ENCODE results near the gene FARP1.
"Not testable (repeated sequence)": the region's sequence is repeated elsewhere in the genome, so short reads cannot be mapped to it uniquely, and the experiment has no call there.

The FARP1 gene

GRCh38 chr13:98366959-98367358, 224.1 kb downstream of the FARP1 start:
- DNase-seq (ENCODE audit: low spot score), result no peak

- no peak for DNase-seq (ENCODE audit: low spot score)
These were observed 225.1 kb downstream of the FARP1 start for GRCh38 chr13:98368019-98368418.

- not testable (repeated sequence) for DNase-seq (ENCODE audit: low spot score)
These were observed 226.6 kb downstream of the FARP1 start for GRCh38 chr13:98369520-98369919.

- no peak for DNase-seq (ENCODE audit: low spot score)
These were observed 227.4 kb downstream of the FARP1 start for GRCh38 chr13:98370261-98370660.

- no peak for DNase-seq (ENCODE audit: low spot score)
These were observed 228.1 kb downstream of the FARP1 start for GRCh38 chr13:98370806-98371515.

GRCh38 chr13:98371516-98372023, 228.7 kb downstream of the FARP1 start:
- DNase-seq (ENCODE audit: low spot score), result no peak

- no peak for DNase-seq (ENCODE audit: low spot score)
These were observed 230.0 kb downstream of the FARP1 start for GRCh38 chr13:98372876-98373275.

- no peak for DNase-seq (ENCODE audit: low spot score)
These were observed 231.9 kb downstream of the FARP1 start for GRCh38 chr13:98374750-98375149.

- no peak for DNase-seq (ENCODE audit: low spot score)
These were observed 234.9 kb downstream of the FARP1 start for GRCh38 chr13:98377635-98378378.

- DNase-seq (ENCODE audit: low spot score), result no peak
These were observed 241.8 kb downstream of the FARP1 start for GRCh38 chr13:98384739-98385138.

- no peak for DNase-seq (ENCODE audit: low spot score)
These were observed 242.7 kb downstream of the FARP1 start for GRCh38 chr13:98385606-98386005.

- no peak for DNase-seq (ENCODE audit: low spot score)
These were observed 243.7 kb downstream of the FARP1 start for GRCh38 chr13:98386637-98387036.

GRCh38 chr13:98389319-98389718, 246.4 kb downstream of the FARP1 start:
- DNase-seq (ENCODE audit: low spot score), result no peak

GRCh38 chr13:98390086-98390715, 247.3 kb downstream of the FARP1 start:
- DNase-seq (ENCODE audit: low spot score), result no peak

GRCh38 chr13:98393873-98394272, 251.0 kb downstream of the FARP1 start:
- no peak for DNase-seq (ENCODE audit: low spot score)

GRCh38 chr13:98394820-98395510, 252.1 kb downstream of the FARP1 start:
- no peak for DNase-seq (ENCODE audit: low spot score)

- DNase-seq (ENCODE audit: low spot score), result no peak
These were observed 253.3 kb downstream of the FARP1 start for GRCh38 chr13:98396071-98396710.

- no peak for DNase-seq (ENCODE audit: low spot score)
These were observed 254.3 kb downstream of the FARP1 start for GRCh38 chr13:98397221-98397620.

GRCh38 chr13:98397861-98398260, 255.0 kb downstream of the FARP1 start:
- DNase-seq (ENCODE audit: low spot score), result no peak

- no peak for DNase-seq (ENCODE audit: low spot score)
These were observed 255.7 kb downstream of the FARP1 start for GRCh38 chr13:98398581-98398980.

- no peak for DNase-seq (ENCODE audit: low spot score)
These were observed 256.9 kb downstream of the FARP1 start for GRCh38 chr13:98399756-98400155.

- no peak for DNase-seq (ENCODE audit: low spot score)
These were observed 259.0 kb downstream of the FARP1 start for GRCh38 chr13:98401934-98402333.
